Measurements from ENCODE around the gene FLT3LG.

The FLT3LG gene

DNA sequence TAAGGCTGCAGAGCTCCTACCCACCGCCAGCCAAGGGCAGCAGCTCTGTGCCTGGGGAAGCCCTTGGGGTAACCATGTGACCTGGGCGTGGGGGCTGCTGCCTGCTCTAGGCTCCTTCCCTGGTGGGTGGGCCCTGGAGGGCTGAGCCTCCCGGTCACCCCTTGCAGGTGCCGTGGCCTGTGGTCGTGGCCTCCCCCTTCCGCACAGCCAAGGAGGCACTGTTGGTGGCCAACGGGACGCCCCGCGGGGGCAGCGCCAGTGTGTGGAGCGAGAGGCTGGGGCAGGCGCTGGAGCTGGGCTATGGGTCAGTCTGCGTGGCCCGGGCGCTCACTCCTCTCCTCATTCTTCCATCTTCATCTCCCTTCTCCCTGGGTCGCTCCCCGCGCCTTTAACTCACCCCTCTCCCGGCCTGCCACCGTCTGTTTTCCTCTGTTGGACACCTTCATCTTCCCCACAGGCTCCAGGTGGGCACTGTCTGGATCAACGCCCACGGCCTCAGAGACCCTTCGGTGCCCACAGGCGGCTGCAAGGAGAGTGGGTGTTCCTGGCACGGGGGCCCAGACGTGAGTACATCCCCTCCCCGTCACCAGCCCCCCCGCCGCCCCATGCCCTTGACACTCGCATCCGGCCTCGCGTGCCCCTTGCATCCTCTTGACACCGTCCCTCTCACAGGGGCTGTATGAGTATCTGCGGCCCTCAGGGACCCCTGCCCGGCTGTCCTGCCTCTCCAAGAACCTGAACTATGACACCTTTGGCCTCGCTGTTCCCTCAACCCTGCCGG lies 9.9 kb upstream of the FLT3LG start:
- no peak for TF ChIP-seq POLR2A (IDR thresholded peaks at IDR 0.05; ENCODE audit: extremely low read depth, insufficient read length)
- TF ChIP-seq, protein P1, sequence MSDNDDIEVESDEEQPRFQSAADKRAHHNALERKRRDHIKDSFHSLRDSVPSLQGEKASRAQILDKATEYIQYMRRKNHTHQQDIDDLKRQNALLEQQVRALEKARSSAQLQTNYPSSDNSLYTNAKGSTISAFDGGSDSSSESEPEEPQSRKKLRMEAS (IDR thresholded peaks at IDR 0.05; ENCODE audit: low read depth, low read length) = no peak
- no peak for TF ChIP-seq MYC (IDR thresholded peaks at IDR 0.05; ENCODE audit: low read depth, low read length)
- TF ChIP-seq, protein P2, sequence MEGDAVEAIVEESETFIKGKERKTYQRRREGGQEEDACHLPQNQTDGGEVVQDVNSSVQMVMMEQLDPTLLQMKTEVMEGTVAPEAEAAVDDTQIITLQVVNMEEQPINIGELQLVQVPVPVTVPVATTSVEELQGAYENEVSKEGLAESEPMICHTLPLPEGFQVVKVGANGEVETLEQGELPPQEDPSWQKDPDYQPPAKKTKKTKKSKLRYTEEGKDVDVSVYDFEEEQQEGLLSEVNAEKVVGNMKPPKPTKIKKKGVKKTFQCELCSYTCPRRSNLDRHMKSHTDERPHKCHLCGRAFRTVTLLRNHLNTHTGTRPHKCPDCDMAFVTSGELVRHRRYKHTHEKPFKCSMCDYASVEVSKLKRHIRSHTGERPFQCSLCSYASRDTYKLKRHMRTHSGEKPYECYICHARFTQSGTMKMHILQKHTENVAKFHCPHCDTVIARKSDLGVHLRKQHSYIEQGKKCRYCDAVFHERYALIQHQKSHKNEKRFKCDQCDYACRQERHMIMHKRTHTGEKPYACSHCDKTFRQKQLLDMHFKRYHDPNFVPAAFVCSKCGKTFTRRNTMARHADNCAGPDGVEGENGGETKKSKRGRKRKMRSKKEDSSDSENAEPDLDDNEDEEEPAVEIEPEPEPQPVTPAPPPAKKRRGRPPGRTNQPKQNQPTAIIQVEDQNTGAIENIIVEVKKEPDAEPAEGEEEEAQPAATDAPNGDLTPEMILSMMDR (IDR thresholded peaks at IDR 0.05; ENCODE audit: low read depth, low read length) = no peak
- H3K4me3 ChIP-seq (ENCODE audit: low read depth, low read length) = no peak overlapping the region
- DNase-seq (ENCODE audit: low read depth) = no peak

DNA sequence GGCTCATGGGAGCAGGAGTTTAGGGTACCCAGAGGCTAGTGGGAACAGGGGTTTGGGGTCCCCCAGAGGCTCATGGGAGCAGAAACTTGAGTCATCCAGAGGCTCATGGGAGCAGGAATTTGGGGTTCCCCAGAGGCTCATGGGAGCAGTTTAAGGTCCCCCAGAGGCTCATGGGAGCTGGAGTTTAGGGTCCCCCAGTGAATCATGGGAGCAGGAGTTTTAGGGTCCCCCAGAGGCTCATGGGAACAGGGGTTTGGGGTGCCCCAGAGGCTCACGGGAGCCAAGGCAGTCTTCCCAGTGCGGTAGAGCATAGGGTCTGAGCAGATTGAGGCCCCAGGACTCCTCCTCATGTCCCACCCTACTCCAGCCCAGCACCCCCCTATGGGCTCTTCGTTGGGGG lies 8.6 kb upstream of the FLT3LG start:
- DNase-seq (ENCODE audit: low read depth) = no peak
- TF ChIP-seq MYC (IDR thresholded peaks at IDR 0.05; ENCODE audit: low read depth, low read length) = no peak
- TF ChIP-seq, protein P2 (IDR thresholded peaks at IDR 0.05; ENCODE audit: low read depth, low read length) = no peak
- no peak for TF ChIP-seq POLR2A (IDR thresholded peaks at IDR 0.05; ENCODE audit: extremely low read depth, insufficient read length)
- H3K4me3 ChIP-seq (ENCODE audit: low read depth, low read length) = no peak overlapping the region

DNA sequence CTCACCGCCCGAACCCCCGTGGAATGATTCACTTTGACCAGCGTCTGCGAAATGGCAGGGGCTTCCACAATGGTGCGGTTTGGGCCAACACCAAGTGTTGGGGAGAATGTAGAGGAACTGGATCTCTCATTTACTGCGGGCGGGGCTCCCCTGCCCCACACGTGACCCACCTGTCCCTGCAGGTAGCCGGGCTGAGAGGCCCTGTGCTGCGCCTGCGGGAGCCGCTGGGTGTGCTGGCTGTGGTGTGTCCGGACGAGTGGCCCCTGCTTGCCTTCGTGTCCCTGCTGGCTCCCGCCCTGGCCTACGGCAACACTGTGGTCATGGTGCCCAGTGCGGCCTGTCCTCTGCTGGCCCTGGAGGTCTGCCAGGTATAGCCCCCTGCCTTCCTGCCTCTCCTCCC lies 5.8 kb upstream of the FLT3LG start:
- DNase-seq (ENCODE audit: low read depth) = no peak

DNA sequence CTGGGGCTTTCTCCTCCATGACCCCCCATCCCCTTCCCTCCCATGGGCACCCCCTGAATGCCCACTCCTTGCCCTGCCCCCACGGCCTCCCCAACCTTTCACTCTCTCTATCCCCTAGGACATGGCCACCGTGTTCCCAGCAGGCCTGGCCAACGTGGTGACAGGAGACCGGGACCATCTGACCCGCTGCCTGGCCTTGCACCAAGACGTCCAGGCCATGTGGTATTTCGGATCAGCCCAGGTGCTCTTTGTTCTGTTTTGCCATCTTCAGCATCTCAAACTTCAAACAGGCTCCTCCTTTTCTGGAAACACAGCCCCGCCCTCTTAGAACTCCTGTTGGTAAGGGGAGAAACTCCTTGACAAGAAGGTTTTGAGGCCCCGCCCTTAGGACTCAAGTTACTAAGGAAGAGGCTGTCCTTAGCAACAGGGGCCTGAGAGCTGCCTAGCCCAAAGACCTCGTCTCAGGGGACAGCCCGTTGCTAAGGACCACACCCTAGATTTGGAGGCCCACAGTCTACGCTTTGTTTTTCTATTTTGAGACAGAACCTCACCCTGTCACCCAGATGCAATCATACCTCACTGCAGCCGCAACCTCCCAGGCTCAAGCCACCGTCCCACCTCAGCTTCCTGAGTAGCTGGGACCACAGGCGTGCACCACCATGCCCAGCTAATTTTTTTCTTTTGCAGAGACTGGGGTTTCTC lies 5.1 kb upstream of the FLT3LG start:
- TF ChIP-seq, protein P1 (IDR thresholded peaks at IDR 0.05; ENCODE audit: low read depth, low read length) = no peak
- TF ChIP-seq MYC (IDR thresholded peaks at IDR 0.05; ENCODE audit: low read depth, low read length) (no peak), POLR2A (IDR thresholded peaks at IDR 0.05; ENCODE audit: extremely low read depth, insufficient read length) (no peak)
- TF ChIP-seq, protein P2 (IDR thresholded peaks at IDR 0.05; ENCODE audit: low read depth, low read length) = no peak
- no peak overlapping the region for H3K4me3 ChIP-seq (ENCODE audit: low read depth, low read length)
- peak; percentile 93 for DNase-seq (ENCODE audit: low read depth)

More for the DNA sequence above, 5.8 kb upstream of the FLT3LG start:
- TF ChIP-seq POLR2A (IDR thresholded peaks at IDR 0.05; ENCODE audit: extremely low read depth, insufficient read length) (no peak), MYC (IDR thresholded peaks at IDR 0.05; ENCODE audit: low read depth, low read length) (no peak)
- TF ChIP-seq, protein P2 (IDR thresholded peaks at IDR 0.05; ENCODE audit: low read depth, low read length) = no peak
- TF ChIP-seq, protein P1 (IDR thresholded peaks at IDR 0.05; ENCODE audit: low read depth, low read length) = no peak
- no peak overlapping the region for H3K4me3 ChIP-seq (ENCODE audit: low read depth, low read length)

DNA sequence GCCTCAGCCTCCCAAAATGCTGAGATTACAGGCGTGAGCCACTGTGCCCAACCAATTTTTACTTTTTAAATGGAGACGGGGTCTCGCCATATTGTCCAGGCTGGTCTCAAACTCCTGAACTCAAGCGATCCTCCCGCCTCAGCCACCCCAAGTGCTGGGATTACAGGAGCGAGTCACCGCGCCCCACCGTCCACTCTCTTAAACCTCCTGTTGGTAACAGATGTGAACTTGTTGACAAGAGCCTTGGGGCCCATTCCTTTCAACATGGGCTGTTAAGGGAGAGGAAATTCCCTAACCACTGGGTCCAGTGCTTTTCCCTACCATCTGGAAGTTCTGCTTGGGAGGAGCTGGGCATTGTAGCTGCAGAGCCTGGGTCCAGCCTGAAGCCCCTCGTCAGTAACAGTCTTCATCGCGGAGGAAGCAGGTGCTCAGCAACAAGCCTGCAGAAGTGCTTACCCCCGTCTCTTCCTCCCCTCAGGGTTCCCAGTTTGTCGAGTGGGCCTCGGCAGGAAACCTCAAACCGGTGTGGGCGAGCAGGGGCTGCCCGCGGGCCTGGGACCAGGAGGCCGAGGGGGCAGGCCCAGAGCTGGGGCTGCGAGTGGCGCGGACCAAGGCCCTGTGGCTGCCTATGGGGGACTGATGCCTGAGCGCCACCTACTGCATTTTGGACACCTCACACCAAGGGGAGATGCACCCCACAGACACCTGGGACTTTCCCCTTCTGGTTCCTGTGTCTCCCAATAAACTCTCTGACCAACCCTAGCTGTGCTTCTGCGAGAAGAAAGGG lies 4.0 kb upstream of the FLT3LG start:
- TF ChIP-seq, protein P2 (IDR thresholded peaks at IDR 0.05; ENCODE audit: low read depth, low read length) = peak; percentile 59
- no peak for TF ChIP-seq POLR2A (IDR thresholded peaks at IDR 0.05; ENCODE audit: extremely low read depth, insufficient read length)
- no peak for TF ChIP-seq MYC (IDR thresholded peaks at IDR 0.05; ENCODE audit: low read depth, low read length)
- peak; percentile 89 for DNase-seq (ENCODE audit: low read depth)
- H3K4me3 ChIP-seq (ENCODE audit: low read depth, low read length) = no peak overlapping the region

All from NB4 (cell line).